Measurements from ENCODE around the gene COQ8A.
"Not testable (repeated sequence)": the region's sequence is repeated elsewhere in the genome, so short reads cannot be mapped to it uniquely, and the experiment has no call there.

The COQ8A gene

GRCh38 chr1:226954337-226954736, 14.2 kb downstream of the COQ8A start:
- H3K9ac ChIP-seq (ENCODE audit: low read length): no peak overlapping the region
- H3K27ac ChIP-seq (ENCODE audit: low read length): no peak overlapping the region
- no peaks in the 10 kb centered on the region for H3K9me3 ChIP-seq (ENCODE audit: control insufficient read depth, low read depth, low read length)
- H3K36me3 ChIP-seq (ENCODE audit: control insufficient read depth, low read depth, low read length): no peaks in the 10 kb centered on the region
- no peaks in the 10 kb centered on the region for H3K27me3 ChIP-seq (ENCODE audit: control insufficient read depth, insufficient read depth, low read length)
- H3K4me1 ChIP-seq (ENCODE audit: control insufficient read depth, low read depth, low read length): no peaks in the 10 kb centered on the region
- no peak overlapping the region for H3K4me3 ChIP-seq (ENCODE audit: low read length)

GRCh38 chr1:226954777-226955176, 14.7 kb downstream of the COQ8A start:
- Histone ChIP-seq H3K9ac (ENCODE audit: low read length) (no peak overlapping the region), H3K4me3 (ENCODE audit: low read length) (no peak overlapping the region), H3K27me3 (ENCODE audit: control insufficient read depth, insufficient read depth, low read length) (no peaks in the 10 kb centered on the region), H3K27ac (ENCODE audit: low read length) (no peak overlapping the region), H3K36me3 (ENCODE audit: control insufficient read depth, low read depth, low read length) (no peaks in the 10 kb centered on the region), H3K4me1 (ENCODE audit: control insufficient read depth, low read depth, low read length) (no peaks in the 10 kb centered on the region), H3K9me3 (ENCODE audit: control insufficient read depth, low read depth, low read length) (no peaks in the 10 kb centered on the region)

GRCh38 chr1:226955857-226956256, 15.8 kb downstream of the COQ8A start:
- not testable (repeated sequence) for H3K27me3 ChIP-seq (ENCODE audit: control insufficient read depth, insufficient read depth, low read length); H3K9ac ChIP-seq (ENCODE audit: low read length); H3K4me1 ChIP-seq (ENCODE audit: control insufficient read depth, low read depth, low read length); H3K27ac ChIP-seq (ENCODE audit: low read length); H3K36me3 ChIP-seq (ENCODE audit: control insufficient read depth, low read depth, low read length); H3K9me3 ChIP-seq (ENCODE audit: control insufficient read depth, low read depth, low read length); H3K4me3 ChIP-seq (ENCODE audit: low read length)

- Histone ChIP-seq H3K27ac (ENCODE audit: low read length) (no peak overlapping the region), H3K9me3 (ENCODE audit: control insufficient read depth, low read depth, low read length) (no peaks in the 10 kb centered on the region), H3K4me1 (ENCODE audit: control insufficient read depth, low read depth, low read length) (no peaks in the 10 kb centered on the region), H3K9ac (ENCODE audit: low read length) (no peak overlapping the region), H3K36me3 (ENCODE audit: control insufficient read depth, low read depth, low read length) (no peaks in the 10 kb centered on the region), H3K4me3 (ENCODE audit: low read length) (no peak overlapping the region), H3K27me3 (ENCODE audit: control insufficient read depth, insufficient read depth, low read length) (no peaks in the 10 kb centered on the region)
These were observed 17.0 kb downstream of the COQ8A start for GRCh38 chr1:226956942-226957713.

GRCh38 chr1:226957714-226958113, 17.6 kb downstream of the COQ8A start:
- Histone ChIP-seq H3K4me3 (ENCODE audit: low read length) (no peak overlapping the region), H3K27ac (ENCODE audit: low read length) (no peak overlapping the region), H3K4me1 (ENCODE audit: control insufficient read depth, low read depth, low read length) (no peaks in the 10 kb centered on the region), H3K9me3 (ENCODE audit: control insufficient read depth, low read depth, low read length) (no peaks in the 10 kb centered on the region), H3K36me3 (ENCODE audit: control insufficient read depth, low read depth, low read length) (no peaks in the 10 kb centered on the region), H3K9ac (ENCODE audit: low read length) (no peak overlapping the region), H3K27me3 (ENCODE audit: control insufficient read depth, insufficient read depth, low read length) (no peaks in the 10 kb centered on the region)

- H3K27ac ChIP-seq (ENCODE audit: low read length): no peak overlapping the region
- no peak overlapping the region for H3K9ac ChIP-seq (ENCODE audit: low read length)
- H3K4me3 ChIP-seq (ENCODE audit: low read length): no peak overlapping the region
- no peaks in the 10 kb centered on the region for H3K4me1 ChIP-seq (ENCODE audit: control insufficient read depth, low read depth, low read length)
- no peaks in the 10 kb centered on the region for H3K36me3 ChIP-seq (ENCODE audit: control insufficient read depth, low read depth, low read length)
- H3K27me3 ChIP-seq (ENCODE audit: control insufficient read depth, insufficient read depth, low read length): no peaks in the 10 kb centered on the region
- H3K9me3 ChIP-seq (ENCODE audit: control insufficient read depth, low read depth, low read length): no peaks in the 10 kb centered on the region
These were observed 18.2 kb downstream of the COQ8A start for GRCh38 chr1:226958300-226958699.

GRCh38 chr1:226960256-226960655, 20.2 kb downstream of the COQ8A start:
- no peaks in the 10 kb centered on the region for H3K36me3 ChIP-seq (ENCODE audit: control insufficient read depth, low read depth, low read length)
- H3K27me3 ChIP-seq (ENCODE audit: control insufficient read depth, insufficient read depth, low read length): no peaks in the 10 kb centered on the region
- H3K27ac ChIP-seq (ENCODE audit: low read length): no peak overlapping the region
- no peak overlapping the region for H3K4me3 ChIP-seq (ENCODE audit: low read length)
- no peaks in the 10 kb centered on the region for H3K4me1 ChIP-seq (ENCODE audit: control insufficient read depth, low read depth, low read length)
- no peaks in the 10 kb centered on the region for H3K9me3 ChIP-seq (ENCODE audit: control insufficient read depth, low read depth, low read length)
- H3K9ac ChIP-seq (ENCODE audit: low read length): no peak overlapping the region

- Histone ChIP-seq H3K9me3 (ENCODE audit: control insufficient read depth, low read depth, low read length) (no peaks in the 10 kb centered on the region), H3K4me1 (ENCODE audit: control insufficient read depth, low read depth, low read length) (no peaks in the 10 kb centered on the region), H3K9ac (ENCODE audit: low read length) (no peak overlapping the region), H3K27ac (ENCODE audit: low read length) (no peak overlapping the region), H3K27me3 (ENCODE audit: control insufficient read depth, insufficient read depth, low read length) (no peaks in the 10 kb centered on the region), H3K4me3 (ENCODE audit: low read length) (no peak overlapping the region), H3K36me3 (ENCODE audit: control insufficient read depth, low read depth, low read length) (no peaks in the 10 kb centered on the region)
These were observed 21.1 kb downstream of the COQ8A start for GRCh38 chr1:226960944-226961765.

- no peaks in the 10 kb centered on the region for H3K4me1 ChIP-seq (ENCODE audit: control insufficient read depth, low read depth, low read length)
- H3K4me3 ChIP-seq (ENCODE audit: low read length): no peak overlapping the region
- no peak overlapping the region for H3K27ac ChIP-seq (ENCODE audit: low read length)
- no peaks in the 10 kb centered on the region for H3K9me3 ChIP-seq (ENCODE audit: control insufficient read depth, low read depth, low read length)
- no peaks in the 10 kb centered on the region for H3K36me3 ChIP-seq (ENCODE audit: control insufficient read depth, low read depth, low read length)
- H3K27me3 ChIP-seq (ENCODE audit: control insufficient read depth, insufficient read depth, low read length): no peaks in the 10 kb centered on the region
- no peak overlapping the region for H3K9ac ChIP-seq (ENCODE audit: low read length)
These were observed 22.6 kb downstream of the COQ8A start for GRCh38 chr1:226962421-226963391.

- Histone ChIP-seq H3K4me3 (ENCODE audit: low read length) (no peak overlapping the region), H3K9ac (ENCODE audit: low read length) (no peak overlapping the region), H3K36me3 (ENCODE audit: control insufficient read depth, low read depth, low read length) (no peaks in the 10 kb centered on the region), H3K9me3 (ENCODE audit: control insufficient read depth, low read depth, low read length) (no peaks in the 10 kb centered on the region), H3K27me3 (ENCODE audit: control insufficient read depth, insufficient read depth, low read length) (no peaks in the 10 kb centered on the region), H3K27ac (ENCODE audit: low read length) (no peak overlapping the region), H3K4me1 (ENCODE audit: control insufficient read depth, low read depth, low read length) (no peaks in the 10 kb centered on the region)
These were observed 24.0 kb downstream of the COQ8A start for GRCh38 chr1:226964068-226964425.
